Heart right ventricle (tissue), 16 donors: ENCODE results near the gene RFTN1. TPM values are rescaled to one million over a fixed set of nuclear protein-coding genes. Genes with fewer than 3 reads are reported as not detected.

Experiments used
- ATAC-seq, 8 donors: fragments of 200-7000 bp; cut with Tn5 transposase; one replicate each; pipeline ENCODE4 v1.9.1; 2020; ENCODE audit warnings: mild to moderate bottlenecking in 8 of 8, moderate library complexity in 8 of 8, moderate number of reproducible peaks in 1 of 8
- DNase-seq, 2 donors: peaks; one replicate each; pipeline ENCODE4 v3.0.0-alpha.2; 2020
- H3K27ac ChIP-seq, 10 donors: fragments of 200-600 bp; sonication (generic) in 2 of 10; one replicate each; pipeline versions ENCODE4 v1.5.0 to v1.8.0; 2020 to 2022; ENCODE audit warnings: mild to moderate bottlenecking in 3 of 10
- H3K27me3 ChIP-seq, 7 donors: fragments of 200-600 bp; one replicate each; pipeline ENCODE4 v1.8.0; 2021 to 2022; ENCODE audit warnings: mild to moderate bottlenecking in 2 of 7
- H3K36me3 ChIP-seq, 9 donors: fragments of 200-600 bp; sonication (generic) in 1 of 9; one replicate each; pipeline versions ENCODE4 v1.5.0 to v1.8.0; 2020 to 2022; ENCODE audit warnings: mild to moderate bottlenecking in 2 of 9
- H3K4me1 ChIP-seq, 9 donors: fragments of 200-600 bp; sonication (generic) in 1 of 9; one replicate each; pipeline versions ENCODE4 v1.5.0 to v1.8.0; 2020 to 2022; ENCODE audit warnings: mild to moderate bottlenecking in 4 of 9
- H3K4me3 ChIP-seq, 10 donors: fragments of 200-600 bp; sonication (generic) in 2 of 10; one replicate each; pipeline versions ENCODE4 v1.5.0 to v1.8.0; 2020 to 2022; ENCODE audit warnings: mild to moderate bottlenecking in 7 of 10, moderate library complexity in 2 of 10
- H3K9me3 ChIP-seq, 11 donors: fragments of 200-600 bp in 10 of 11; sonication (generic) in 2 of 11; one replicate each; pipeline versions ENCODE4 v1.5.0 to v1.8.0; 2013 to 2022; ENCODE audit warnings: mild to moderate bottlenecking in 2 of 11, control low read depth in 1 of 11, moderate library complexity in 1 of 11
- CTCF ChIP-seq, 9 donors: fragments of 200-600 bp; sonication (generic) in 2 of 9; IDR thresholded peaks; one replicate each; pipeline versions ENCODE4 v1.5.0 to v1.8.0; 2021 to 2022; ENCODE audit warnings: antibody characterized with exemption in 9 of 9, mild to moderate bottlenecking in 5 of 9, moderate library complexity in 1 of 9
- WGBS, 2 donors: extraction: QIAGEN DNeasy Blood & Tissue Kit; methylation state at CpG; one replicate each; pipeline ENCODE4 v1.1.7; 2013; ENCODE audit warnings: inconsistent platforms in 1 of 2; 5-methylcytosine and 5-hydroxymethylcytosine counted together
- intact Hi-C, 10 donors: fragments of 100-400 bp; cut with DNase I; formaldehyde crosslinking; loops; one replicate each; pipeline versions ENCODE4 v1.11.1 to v1.14.2; 2022
- polyA plus RNA-seq, 2 donors: library from polyadenylated mRNA; stranded (reverse); fragments of 200-250 nt; gene quantifications; one replicate each; pipeline ENCODE4 v1.2.3, GENCODE V29; 2013
- total RNA-seq, 10 donors: library from RNA; stranded (reverse); fragmentation: NEBNext Ultra II Directional in 3 of 10; extraction: Animal tissue kit (Norgen Biotek cat#: 25700) in 3 of 10; gene quantifications; one replicate each; pipeline versions ENCODE4 v1.2.1 to v1.2.4, GENCODE V29; 2021 to 2023
- donor health status: Arrhythmogenic right ventricular cardiomyopathy.
- donor health status: ischemic (EF 13 %, LVEDD 7.1; RV severe dilation, severe dysfunction).
- donor health status: healthy with polysubstance abuse.
- donor health status: DM: no; HTN: yes; CAD: no.
- donor health status: DM: no; HTN: no; CAD: no.
- donor health status: ischemic (EF 25% LVEDD 6.9; RV normal size, moderate dysfunction).
- donor health status: ischemic (EF 25% LVEDD 5.7; RV mildly dilated, moderate dysfunction).
- donor health status: healthy.
- donor health status: DM: yes; HTN: yes; CAD: no.
- donor health status: Ischemic cardiomyopathy.
- donor health status: ischemic (EF 35%, LVEDD 5.7; RV mildly dilated, moderate dysfunction).
- donor health status: nonischemic (EF 11% LVEDD 7.7; RV severe dilation, severe dysfunction).
- donor health status: DM: yes; HTN: yes; CAD: no.
- donor health status: PGD.
- donor health status: ischemic (EF 29% LVEDD 5.4; RV normal size, mild dysfunction).
- donor health status: nonischemic (EF 23%, LVEDD 6.1; RV moderate dilation, normal function).

Gene RFTN1
- total and polyA plus RNA-seq, 12 donors = 17.4 to 32.2 (median 24.0) TPM

DNA sequence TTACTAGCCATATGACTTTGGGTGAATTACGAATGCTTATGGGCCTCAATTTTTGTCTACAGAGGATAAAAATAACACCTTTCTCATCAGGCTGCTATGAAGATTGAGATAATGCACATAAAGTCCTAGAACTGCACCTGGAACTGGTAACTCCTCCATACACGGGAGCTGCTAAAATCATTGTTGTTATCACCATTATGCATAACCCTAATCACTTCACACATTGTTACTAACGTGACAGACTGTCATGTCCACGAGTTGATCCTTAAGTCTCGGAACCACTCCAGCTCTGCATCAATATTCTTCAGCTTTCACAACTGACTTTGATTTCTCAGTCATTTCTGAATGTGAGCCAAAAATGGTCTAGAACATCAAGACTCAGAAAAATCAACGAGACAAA is 64.1 kb downstream of the RFTN1 start:
- ATAC-seq = peak in 6 of 8 donors; percentile 8 to 77 (median 22)
- no peak overlapping the region for H3K4me3 ChIP-seq
- peaks cover 3 to 66% (median 32%) of the 10 kb centered on the region in 9 donors for H3K4me1 ChIP-seq
- 33 to 37% methylated on average over 6 of the region's 6 CpGs for WGBS, 2 donors
- TF ChIP-seq CTCF (IDR thresholded peaks at IDR 0.05) = no peak
- H3K27me3 ChIP-seq = no peaks in the 10 kb centered on the region
- H3K36me3 ChIP-seq = peaks cover 0 to 19% (median 0%) of the 10 kb centered on the region in 9 donors
- no peak for DNase-seq
- intact Hi-C loops = loop anchor here in 3 of 10 donors (5.0 to 10.0 kb wide), 3 partner anchors 55 to 65 kb away; partner anchors contain the start of gene RFTN1 (in 2 of the 3)
- H3K9me3 ChIP-seq = no peaks in the 10 kb centered on the region
- H3K27ac ChIP-seq = peak overlapping the region in 7 of 10 donors; percentile 13 to 73 (median 52)

DNA sequence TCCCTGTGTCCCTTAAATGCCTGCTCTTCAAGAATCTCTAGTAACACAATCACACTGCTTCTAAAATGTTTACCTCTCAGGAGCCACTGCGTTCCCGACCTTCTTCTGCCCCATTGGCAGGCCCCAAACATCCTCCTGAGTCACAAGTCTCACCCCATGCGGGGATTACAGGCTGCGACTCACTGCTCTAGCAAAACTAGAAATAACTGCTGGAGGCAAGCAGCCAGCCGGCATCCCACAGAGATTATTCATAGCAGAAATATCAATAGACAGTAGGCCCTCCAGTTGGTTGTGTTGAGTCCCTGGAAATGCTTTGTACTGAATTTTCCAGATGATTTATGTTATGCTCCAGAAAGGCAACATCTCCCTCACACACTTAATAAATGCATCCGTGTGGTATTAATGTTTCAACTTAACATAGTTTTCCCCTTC is 64.8 kb downstream of the RFTN1 start:
- ATAC-seq (peak; percentile 64 to 90 (median 74)), DNase-seq (peak; percentile 44 to 67)
- H3K36me3 ChIP-seq = peaks cover 0 to 19% (median 0%) of the 10 kb centered on the region in 9 donors
- H3K27me3 ChIP-seq = no peaks in the 10 kb centered on the region
- H3K4me1 ChIP-seq = peaks cover 3 to 60% (median 31%) of the 10 kb centered on the region in 9 donors
- 34 to 46% methylated on average over 6 of the region's 6 CpGs for WGBS, 2 donors
- no peak for TF ChIP-seq CTCF (IDR thresholded peaks at IDR 0.05)
- intact Hi-C loops = loop anchor here in 3 of 10 donors (5.0 to 10.0 kb wide), 3 partner anchors 54 to 66 kb away; partner anchors contain the start of gene RFTN1 (in 2 of the 3)
- no peaks in the 10 kb centered on the region for H3K9me3 ChIP-seq
- H3K4me3 ChIP-seq = no peak overlapping the region
- H3K27ac ChIP-seq = peak overlapping the region in 9 of 10 donors; percentile 0 to 73 (median 51)

GRCh38 chr3:16447135-16447534 is 66.4 kb downstream of the RFTN1 start:
- no peaks in the 10 kb centered on the region for H3K27me3 ChIP-seq
- no peak for DNase-seq
- no peak for TF ChIP-seq CTCF (IDR thresholded peaks at IDR 0.05)
- H3K4me3 ChIP-seq = no peak overlapping the region
- H3K9me3 ChIP-seq = no peaks in the 10 kb centered on the region
- peak overlapping the region in 1 of 10 donors; percentile 10 for H3K27ac ChIP-seq
- intact Hi-C loops = loop anchor here in 3 of 10 donors (5.0 to 10.0 kb wide), 3 partner anchors 52 to 68 kb away; partner anchors contain the start of gene RFTN1 (in 2 of the 3)
- ATAC-seq = no peak
- peaks cover 0 to 12% (median 0%) of the 10 kb centered on the region in 9 donors for H3K36me3 ChIP-seq
- H3K4me1 ChIP-seq = peaks cover 3 to 55% (median 32%) of the 10 kb centered on the region in 9 donors
- 88 to 91% methylated on average over 4 of the region's 4 CpGs for WGBS, 2 donors

- ATAC-seq = peak in 1 of 8 donors; percentile 24
- Histone ChIP-seq H3K9me3 (no peaks in the 10 kb centered on the region), H3K4me3 (no peak overlapping the region), H3K27me3 (no peaks in the 10 kb centered on the region), H3K27ac (peak overlapping the region in 1 of 10 donors; percentile 3), H3K4me1 (peaks cover 3 to 67% (median 41%) of the 10 kb centered on the region in 9 donors), H3K36me3 (peaks cover 0 to 7% (median 0%) of the 10 kb centered on the region in 9 donors)
- no peak for TF ChIP-seq CTCF (IDR thresholded peaks at IDR 0.05)
- no peak for DNase-seq
- intact Hi-C loops = loop anchor here in 2 of 10 donors (10.0 kb wide), 2 partner anchors 50 to 70 kb away; partner anchors contain the start of gene RFTN1 (in 1 of the 2)
- WGBS, 2 donors = 73 to 79% methylated on average over 6 of the region's 6 CpGs
Observed at GRCh38 chr3:16444344-16444743, 69.2 kb downstream of the RFTN1 start.
